GM13977 (cell line): ENCODE measurements around the gene SEC23A.
"Not testable (repeated sequence)": the region's sequence is repeated elsewhere in the genome, so short reads cannot be mapped to it uniquely, and the experiment has no call there.

Source experiments
- DNase-seq: peaks from one replicate; pipeline ENCODE4 v3.0.0; 2012; ENCODE audit warnings: low spot score
- in situ Hi-C: fragments of 300-500 bp; cut with MboI; formaldehyde crosslinking; loops from one replicate; pipeline ENCODE4 v1.12.0; 2022; ENCODE audit warnings: low sequenced_read_pairs, low pct_unique_long_range_greater_than_20kb, mixed read lengths, inconsistent platforms; ENCODE audit not compliant: unreplicated experiment
- TF ChIP-seq, protein P1 (sequence below): IDR thresholded peaks from 2 replicates; pipeline ENCODE4 v1.5.1; 2012; ENCODE audit warnings: mild to moderate bottlenecking, control low read depth; ENCODE audit not compliant: insufficient read depth; ENCODE audit errors: extremely low read depth, missing control alignments

SEC23A gene

DNA sequence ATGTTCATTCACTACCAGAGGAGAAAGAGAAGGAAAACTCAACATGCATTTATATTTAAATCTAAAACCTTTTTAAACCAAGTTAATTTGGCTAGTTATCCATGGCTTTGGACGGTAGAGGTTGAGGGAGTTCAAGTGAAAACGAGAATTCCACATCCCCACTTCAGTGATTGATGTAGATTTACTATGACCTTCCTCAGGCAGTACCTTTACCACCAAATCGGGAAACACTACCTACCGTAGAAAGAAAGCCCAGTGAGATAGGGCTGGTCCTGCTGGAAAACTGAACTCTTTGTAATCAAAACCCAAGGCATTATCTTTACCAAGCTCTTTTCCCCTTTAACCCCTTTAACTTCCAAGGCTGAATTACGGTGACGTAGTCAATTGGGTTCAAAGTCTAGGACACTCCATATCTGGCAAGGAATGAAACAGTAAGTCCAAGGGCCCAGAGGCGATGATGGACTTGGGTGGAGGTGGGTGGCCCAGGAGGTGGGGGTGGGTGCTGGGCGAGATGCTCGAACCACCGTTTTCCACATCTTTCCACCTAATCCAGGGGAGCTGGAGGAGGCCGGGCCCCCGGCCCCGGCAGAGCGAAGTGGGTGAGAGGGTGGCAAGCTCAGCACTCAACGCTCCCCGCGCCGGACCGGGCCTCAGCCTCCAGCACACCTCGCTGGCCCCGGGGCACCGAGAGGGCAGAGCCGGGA is 618 bp downstream of the SEC23A start:
- in situ Hi-C loops: no loop called here
- peak; percentile 18 for DNase-seq
- TF ChIP-seq, protein P1, sequence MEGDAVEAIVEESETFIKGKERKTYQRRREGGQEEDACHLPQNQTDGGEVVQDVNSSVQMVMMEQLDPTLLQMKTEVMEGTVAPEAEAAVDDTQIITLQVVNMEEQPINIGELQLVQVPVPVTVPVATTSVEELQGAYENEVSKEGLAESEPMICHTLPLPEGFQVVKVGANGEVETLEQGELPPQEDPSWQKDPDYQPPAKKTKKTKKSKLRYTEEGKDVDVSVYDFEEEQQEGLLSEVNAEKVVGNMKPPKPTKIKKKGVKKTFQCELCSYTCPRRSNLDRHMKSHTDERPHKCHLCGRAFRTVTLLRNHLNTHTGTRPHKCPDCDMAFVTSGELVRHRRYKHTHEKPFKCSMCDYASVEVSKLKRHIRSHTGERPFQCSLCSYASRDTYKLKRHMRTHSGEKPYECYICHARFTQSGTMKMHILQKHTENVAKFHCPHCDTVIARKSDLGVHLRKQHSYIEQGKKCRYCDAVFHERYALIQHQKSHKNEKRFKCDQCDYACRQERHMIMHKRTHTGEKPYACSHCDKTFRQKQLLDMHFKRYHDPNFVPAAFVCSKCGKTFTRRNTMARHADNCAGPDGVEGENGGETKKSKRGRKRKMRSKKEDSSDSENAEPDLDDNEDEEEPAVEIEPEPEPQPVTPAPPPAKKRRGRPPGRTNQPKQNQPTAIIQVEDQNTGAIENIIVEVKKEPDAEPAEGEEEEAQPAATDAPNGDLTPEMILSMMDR: no peak

DNA sequence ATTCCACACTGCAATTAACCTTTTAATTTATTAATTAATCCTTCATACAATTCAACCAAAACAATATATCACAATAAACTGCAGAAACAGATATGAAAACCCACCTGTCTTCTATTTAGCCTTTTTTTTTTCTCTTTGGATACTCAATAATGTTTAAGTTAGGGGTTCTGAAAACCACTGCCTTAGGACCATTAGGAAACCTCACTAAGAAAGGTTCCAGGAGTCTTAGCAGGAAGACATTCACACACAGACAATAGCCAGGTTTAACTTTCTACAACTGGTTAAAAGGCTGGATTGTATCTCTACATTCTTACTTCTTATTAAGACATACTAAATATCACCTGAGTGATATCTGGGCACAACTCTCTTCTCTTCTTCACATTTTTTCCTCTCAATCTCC is 3.3 kb downstream of the SEC23A start:
- in situ Hi-C loops: no loop called here
- TF ChIP-seq, protein P1: no peak

DNA sequence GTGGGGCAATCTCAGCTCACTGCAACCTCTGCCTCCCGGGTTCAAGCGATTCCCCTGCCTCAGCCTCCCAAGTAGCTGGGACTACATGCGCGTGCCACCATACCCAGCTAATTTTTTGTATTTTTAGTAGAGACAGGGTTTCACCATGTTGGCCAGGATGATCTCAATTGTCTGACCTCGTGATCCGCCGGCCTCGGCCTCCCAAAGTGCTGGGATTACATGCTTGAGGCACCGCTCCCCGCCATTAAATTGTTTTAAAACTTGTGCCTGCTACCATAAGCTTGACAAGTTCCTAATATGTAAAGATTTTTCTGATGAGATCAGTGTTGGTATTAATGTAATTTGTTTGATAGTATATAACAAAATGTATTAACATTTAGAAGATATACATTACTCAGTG is 3.8 kb downstream of the SEC23A start:
- in situ Hi-C loops, DNase-seq: not testable (repeated sequence)

More for the DNA sequence above, 3.3 kb downstream of the SEC23A start:
- no peak for DNase-seq

DNA sequence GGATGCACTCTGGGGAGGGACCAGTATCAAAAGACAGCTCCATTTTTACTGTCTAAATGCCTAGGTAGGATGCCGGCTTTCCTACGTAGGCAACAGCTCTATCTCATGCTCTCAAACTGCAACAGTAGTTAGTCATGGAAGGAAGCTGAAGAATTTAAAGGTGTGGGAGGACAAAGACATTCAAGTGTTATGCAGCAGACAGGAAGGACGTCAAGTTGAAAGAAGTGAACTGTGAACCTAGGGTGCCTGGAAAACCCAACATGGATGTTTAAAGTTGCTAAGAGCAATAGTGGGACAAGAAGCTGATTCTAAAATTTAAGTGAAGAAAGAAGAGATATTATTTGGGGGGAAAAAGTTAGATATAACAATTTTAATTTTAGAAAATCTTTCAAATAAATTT is 5.9 kb downstream of the SEC23A start:
- in situ Hi-C loops: no loop called here
- TF ChIP-seq, protein P1: no peak
- no peak for DNase-seq

DNA sequence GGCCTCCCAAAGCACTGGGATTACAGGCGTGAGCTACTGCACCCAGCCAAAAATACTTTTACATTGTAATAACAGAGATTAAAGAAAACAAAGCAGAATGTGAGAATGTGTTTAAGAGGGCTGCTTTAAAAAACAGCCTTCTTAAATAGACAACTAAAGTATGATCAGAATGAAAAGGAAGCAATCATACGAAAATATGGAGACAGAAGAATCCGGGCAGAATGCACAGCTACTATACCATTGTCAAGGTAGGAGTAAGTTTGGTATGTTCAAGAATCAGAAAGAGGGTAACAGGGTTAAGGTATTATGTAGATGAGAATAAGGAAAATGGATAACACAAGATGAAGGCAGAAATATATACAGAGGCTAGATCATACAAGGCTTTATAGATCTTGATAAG is 8.5 kb downstream of the SEC23A start:
- DNase-seq: no peak
- in situ Hi-C loops: no loop called here
- TF ChIP-seq, protein P1: no peak

DNA sequence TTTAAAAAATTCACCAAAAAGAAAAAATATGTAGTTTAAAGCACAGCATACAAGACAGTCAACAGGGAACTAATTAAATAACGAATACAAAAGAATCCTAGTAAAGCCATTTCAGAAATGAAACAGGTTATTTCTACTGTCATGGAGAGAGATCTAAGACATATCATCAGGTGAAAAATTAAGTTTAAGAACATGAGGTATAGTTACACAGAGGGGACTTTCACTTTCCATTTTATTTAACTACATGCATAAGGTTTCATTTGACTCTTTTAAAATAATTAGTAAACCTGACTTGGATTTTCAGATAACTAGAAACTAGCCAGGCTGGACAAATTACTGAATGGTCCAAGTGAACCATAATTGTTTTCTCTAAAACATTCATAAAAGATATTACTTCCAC is 11.3 kb downstream of the SEC23A start:
- DNase-seq: peak; percentile 18
- TF ChIP-seq, protein P1: no peak
- in situ Hi-C loops: no loop called here

DNA sequence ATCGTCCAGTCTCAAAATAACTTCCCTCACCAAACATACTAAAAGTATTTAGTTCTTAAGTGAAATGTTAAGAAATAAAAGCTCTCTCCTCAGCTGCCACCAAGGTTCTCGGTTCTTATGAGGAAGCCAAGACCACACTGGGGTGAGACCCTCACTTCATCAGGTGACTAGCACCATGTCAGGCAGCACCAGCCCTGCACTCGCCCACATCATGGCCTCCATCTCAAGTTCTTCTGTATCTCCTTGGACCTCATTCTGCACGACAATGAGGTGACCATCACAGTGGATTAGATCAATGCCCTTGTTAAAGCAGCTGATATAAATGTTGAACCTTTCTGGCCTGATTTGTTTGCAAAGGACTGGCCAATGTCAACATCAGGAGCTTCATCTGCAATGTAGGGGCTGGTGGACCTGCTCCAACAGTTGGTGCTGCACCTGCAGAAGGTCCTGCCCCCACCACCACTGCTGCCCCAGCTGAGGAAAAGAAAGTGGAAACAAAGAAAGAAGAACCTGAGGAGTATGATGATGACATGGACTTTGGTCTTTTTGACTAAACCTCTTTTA is 12.4 kb downstream of the SEC23A start:
- no peak for DNase-seq
- in situ Hi-C loops: no loop called here
- TF ChIP-seq, protein P1: no peak
